Measurements from ENCODE around the gene FAM234B.

FAM234B gene, protein sequence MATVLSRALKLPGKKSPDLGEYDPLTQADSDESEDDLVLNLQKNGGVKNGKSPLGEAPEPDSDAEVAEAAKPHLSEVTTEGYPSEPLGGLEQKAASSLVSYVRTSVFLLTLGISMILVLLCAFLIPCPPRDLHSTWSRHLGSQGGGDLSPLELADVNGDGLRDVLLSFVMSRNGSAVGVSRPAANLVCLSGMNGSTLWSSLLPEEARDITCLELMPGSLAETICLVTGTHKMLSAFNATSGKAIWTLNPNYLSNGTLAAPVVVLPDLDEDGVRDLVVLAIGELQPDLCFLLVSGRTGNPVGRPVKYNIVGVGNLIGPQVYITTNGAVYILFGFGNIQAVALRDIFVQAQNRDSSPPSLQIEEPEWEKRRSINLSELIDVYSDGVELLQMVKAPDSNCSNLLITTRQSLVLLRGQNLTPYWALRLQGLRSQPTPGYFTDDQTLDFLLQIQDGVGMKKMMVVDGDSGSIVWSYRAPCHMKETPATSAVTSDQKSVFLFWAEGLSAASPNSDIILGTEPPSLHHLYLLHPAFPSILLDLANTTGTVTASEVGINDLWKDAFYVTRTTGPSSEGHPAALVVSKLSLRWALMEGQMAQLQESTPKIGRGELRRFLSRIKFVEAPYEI

DNA sequence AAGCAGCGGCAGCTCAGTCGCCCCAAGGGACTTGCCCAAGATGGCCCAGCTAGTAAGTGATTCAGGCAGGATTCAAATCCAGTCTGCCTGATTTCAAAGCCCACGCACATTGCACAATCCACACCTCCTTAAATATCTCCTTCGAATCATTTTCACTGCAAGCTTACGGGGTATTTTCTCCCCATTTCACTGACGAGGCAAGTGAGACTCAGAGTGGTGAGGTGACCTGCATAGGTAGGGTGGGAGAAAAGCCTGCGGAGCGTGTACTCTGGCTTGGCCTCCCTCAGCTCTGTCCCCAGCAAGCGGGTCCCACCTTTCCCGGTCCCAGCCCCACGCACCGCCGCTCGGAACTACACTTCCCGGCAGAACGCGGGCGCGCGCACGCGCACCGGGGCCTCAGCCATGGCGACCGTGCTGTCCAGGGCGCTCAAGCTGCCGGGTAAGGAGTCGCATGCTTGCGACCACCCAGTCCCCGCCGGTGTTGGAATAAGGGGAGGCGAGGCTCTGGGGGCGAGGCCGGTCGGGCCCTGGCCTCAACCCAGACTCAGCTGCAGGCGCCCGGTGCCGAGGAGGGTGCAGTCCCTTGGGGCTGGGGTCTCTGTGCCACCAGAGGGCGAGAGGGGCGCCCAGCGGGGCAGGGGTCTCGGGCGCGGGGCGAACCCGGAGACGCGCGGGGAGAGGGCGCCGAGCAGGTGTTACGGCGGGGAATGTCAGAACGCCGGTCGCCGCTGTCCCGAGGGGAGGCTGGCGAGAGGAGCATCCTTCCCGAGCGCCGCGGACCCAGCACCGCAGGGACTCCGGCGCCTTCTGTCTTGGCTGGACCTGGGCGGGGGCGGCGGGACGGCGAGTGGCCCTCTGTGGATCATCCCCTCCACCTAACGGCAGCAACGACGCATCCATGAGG lies at the start of gene FAM234B:
TSS of gene FAM234B (plus strand) at position 380 of the 904 bp plus-strand sequence. CDS start at position 403, 23 bp downstream.
- DNase-seq, result peak; percentile 69 to 76

GRCh38 chr12:12995088-12995487 lies 49.1 kb upstream of the FAM234B start:
- no peak for DNase-seq

- no peak for DNase-seq
Observed at GRCh38 chr12:12996209-12996608, 48.0 kb upstream of the FAM234B start.

- DNase-seq, result no peak
Observed at GRCh38 chr12:12997156-12997555, 47.0 kb upstream of the FAM234B start.

DNA sequence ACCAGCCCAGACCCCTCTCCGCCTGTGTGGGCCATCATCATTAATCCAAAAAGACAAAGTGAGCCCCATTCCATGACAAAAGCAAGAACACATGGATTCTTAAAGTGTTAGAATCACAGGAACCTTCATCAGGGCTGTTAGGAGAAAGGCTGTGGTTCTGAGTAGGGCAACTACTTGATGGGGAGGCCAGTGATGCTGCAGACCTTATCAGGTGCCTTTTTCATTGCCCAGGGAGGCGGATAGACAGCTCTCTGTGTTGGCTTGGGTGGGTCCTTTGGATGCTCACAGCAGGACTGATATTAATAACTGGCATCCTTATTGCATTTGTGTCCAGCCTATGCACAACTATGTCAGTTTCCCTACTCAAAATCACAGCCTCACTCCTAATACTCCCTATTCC lies 46.4 kb upstream of the FAM234B start:
- DNase-seq, result no peak

DNA sequence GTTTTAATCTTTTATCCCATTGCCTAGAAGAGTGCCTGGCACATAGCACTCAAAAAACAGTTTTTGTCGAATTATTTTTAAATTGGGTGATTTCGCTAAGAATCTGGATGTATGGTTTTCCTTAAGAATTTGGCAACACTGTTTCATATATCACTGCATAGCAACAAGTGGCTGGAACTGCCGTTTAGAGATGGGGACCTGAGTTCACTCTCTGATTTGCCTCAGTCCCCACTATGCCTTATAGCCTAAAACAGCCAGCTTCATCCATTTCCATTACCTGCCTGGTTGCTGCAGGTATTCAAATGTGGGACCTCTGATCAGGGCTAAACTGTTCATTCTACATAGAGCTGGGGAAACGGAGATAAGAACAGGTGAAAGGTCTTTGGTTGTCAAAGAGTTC lies 45.9 kb upstream of the FAM234B start:
- DNase-seq, result no peak

- no peak for DNase-seq
Observed at GRCh38 chr12:12999271-12999958, 44.8 kb upstream of the FAM234B start.

DNA sequence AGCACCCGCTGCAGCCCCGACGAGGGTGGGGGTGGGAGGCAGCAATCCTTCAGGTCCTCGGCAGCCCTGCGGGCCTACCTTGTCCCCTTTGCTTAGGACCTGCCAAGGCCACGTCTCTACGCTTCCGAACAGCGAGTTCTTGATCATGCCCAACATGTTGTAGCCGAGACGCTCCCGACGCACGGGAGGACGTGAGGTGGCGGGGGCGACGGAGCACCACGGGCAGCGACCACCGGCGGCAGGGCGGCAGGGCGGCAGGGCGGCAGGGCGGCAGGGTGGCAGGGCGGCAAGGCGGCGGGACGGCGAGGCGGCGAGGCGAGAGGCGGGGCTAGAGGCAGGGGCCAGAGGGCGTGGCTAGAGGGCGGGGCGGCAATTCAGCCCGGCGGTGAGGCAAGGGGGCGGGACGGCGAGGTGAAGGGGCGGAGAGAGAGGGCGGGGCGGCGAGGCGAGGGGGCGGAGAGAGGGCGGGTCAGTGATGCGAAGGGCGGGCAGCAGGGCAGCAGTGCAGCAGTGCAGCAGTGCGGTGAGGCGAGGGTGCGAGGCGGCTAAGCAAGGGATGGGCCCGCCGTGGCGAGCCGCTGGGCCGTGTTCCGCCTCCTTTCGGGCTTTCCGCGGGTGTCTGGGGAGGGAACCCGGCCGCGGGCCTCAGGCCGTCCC lies 44.1 kb upstream of the FAM234B start, which contains the start of gene HEBP1:
TSS of gene HEBP1 (minus strand) at position 307 of the 657 bp plus-strand sequence. CDS start at position 156, 151 bp downstream.
- DNase-seq, result peak; percentile 91 to 98

- DNase-seq, result peak in 1 of 2 experiments; percentile 21
Observed at GRCh38 chr12:13000616-13000924, 43.6 kb upstream of the FAM234B start.

- DNase-seq, result peak in 1 of 2 experiments; percentile 30
Observed at GRCh38 chr12:13000925-13001774, 43.0 kb upstream of the FAM234B start.

DNA sequence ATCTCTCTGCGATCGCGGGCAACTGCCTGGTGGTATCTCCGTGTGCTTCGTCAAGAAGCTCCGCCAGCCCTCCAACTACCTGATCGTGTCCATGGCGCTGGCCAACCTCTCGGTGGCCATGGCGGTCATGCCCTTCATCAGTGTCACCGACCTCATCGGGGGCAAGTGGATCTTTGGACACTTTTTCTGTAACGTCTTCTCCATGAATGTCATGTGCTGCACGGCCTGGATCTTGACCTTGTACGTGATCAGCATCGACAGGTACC lies 42.5 kb upstream of the FAM234B start:
- DNase-seq, result no peak

- DNase-seq, result no peak
Observed at GRCh38 chr12:13002301-13003097, 41.7 kb upstream of the FAM234B start.

DNA sequence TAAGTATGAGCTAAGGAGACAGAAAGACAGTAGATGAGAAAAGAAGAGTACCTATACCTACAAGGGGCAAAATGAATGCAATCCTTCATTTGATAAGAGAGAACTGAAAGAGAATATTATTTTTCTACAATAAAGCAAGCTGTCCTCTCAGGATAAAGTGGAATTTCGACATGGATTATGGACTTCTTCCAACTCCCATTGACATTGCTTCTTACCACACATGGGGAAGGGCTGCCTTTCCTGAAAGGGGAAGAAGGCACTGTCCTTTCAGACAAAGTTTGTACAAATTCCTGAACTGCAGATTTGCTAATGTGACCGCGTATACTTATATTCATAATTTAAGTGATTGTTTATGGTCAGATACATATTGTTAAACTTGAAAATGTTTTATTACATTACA lies 39.8 kb upstream of the FAM234B start:
- no peak for DNase-seq

DNA sequence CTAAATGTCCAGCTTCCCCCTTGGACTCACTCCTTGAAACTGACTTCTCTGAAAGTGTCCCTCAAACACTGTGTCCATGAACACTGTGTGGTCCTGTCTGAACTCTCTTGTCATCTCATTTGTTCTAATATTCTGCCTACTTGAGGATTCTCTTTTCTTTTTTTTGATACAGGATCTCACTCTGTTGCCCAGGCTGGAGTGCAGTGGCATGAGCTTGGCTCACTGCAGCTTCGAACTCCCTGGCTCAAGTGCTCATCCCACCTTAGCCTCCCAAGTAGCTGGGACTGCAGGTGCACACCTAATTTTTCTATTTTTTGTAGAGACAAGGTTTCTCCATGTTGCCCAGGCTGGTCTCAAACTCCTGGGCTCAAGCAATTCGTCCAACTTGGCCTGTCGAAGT lies 39.2 kb upstream of the FAM234B start:
- no peak for DNase-seq

- no peak for DNase-seq
Observed at GRCh38 chr12:13005649-13006048, 38.5 kb upstream of the FAM234B start.

GRCh38 chr12:13007496-13008233 lies 36.5 kb upstream of the FAM234B start:
- no peak for DNase-seq

GRCh38 chr12:13008741-13009380 lies 35.3 kb upstream of the FAM234B start:
- no peak for DNase-seq

- no peak for DNase-seq
Observed at GRCh38 chr12:13011098-13011497, 33.1 kb upstream of the FAM234B start.

- DNase-seq, result no peak
Observed at GRCh38 chr12:13022851-13023271, 21.3 kb upstream of the FAM234B start.

Measured in stimulated activated CD4-positive, alpha-beta T cell treated with anti-CD3 and anti-CD28 coated beads, Interleukin-4, amount 100 ng/mL, for 4 hours (primary cell).